CD4-positive, CD25-positive, alpha-beta regulatory T cell (primary cell): ENCODE results near the gene GOLGA6L7. TPM values are rescaled to one million over a fixed set of nuclear protein-coding genes. Genes with fewer than 3 reads are reported as not detected.

ENCODE experiments used
- polyA plus RNA-seq, 4 donors: library from polyadenylated mRNA; unstranded; fragments of 300-500 nt; fragmentation: Illumina TruSeq; gene quantifications; one replicate each; pipeline ENCODE4 v1.2.3, GENCODE V29; 2021
- total RNA-seq: library from RNA; stranded (reverse); gene quantifications from one replicate; pipeline ENCODE4 v1.2.3, GENCODE V29; 2022

The GOLGA6L7 gene
- total and polyA plus RNA-seq, 5 donors from 2014 or later: not detected

Other genes starting within 250 kb of the GOLGA6L7 start
- 1.1 TPM for gene GOLGA8M, start 136.2 kb downstream of the GOLGA6L7 start, total RNA-seq
- not detected for gene GOLGA8M, start 136.2 kb downstream of the GOLGA6L7 start, polyA plus RNA-seq
- gene APBA2, start 37.3 kb upstream of the GOLGA6L7 start, total RNA-seq: 13.9 TPM
- 10 to 100 TPM in 2 of 4 donors, 1 to 10 TPM in 2; 8.6 to 24.2 (median 15.5) TPM for gene APBA2, start 37.3 kb upstream of the GOLGA6L7 start, polyA plus RNA-seq